ENCODE data around the gene GNAO1. TPM values are rescaled to one million over a fixed set of nuclear protein-coding genes. Genes with fewer than 3 reads are reported as not detected.

The GNAO1 gene
- total RNA-seq, 1 experiment from 2014 or later: not detected

DNA sequence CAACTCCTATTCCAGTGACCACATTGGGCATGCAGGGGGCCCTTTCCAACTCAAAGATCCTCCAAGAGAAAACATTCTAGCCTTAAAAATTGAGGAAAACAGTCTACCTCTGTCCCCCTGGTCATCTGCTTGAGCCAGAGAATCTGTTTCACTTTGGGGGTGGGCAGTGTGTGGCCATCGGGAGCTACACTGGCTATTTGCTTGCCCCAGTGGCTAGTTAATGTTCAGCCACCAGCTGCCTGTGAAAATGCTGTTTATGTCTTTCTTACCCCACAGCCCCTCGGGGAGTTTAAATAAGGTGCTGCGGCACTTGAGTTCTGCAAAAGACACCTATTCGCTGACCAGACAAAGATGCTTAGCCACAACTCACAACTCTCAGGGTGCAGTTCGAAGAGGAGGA lies 43.4 kb downstream of the GNAO1 start:
- H3K4me1 ChIP-seq (ENCODE audit: insufficient read depth, low read length, poor library complexity, severe bottlenecking): no peaks in the 10 kb centered on the region
- no peak overlapping the region for H3K27ac ChIP-seq (ENCODE audit: low read depth, low read length, poor library complexity, severe bottlenecking)
- no peaks in the 10 kb centered on the region for H3K36me3 ChIP-seq (ENCODE audit: insufficient read depth, low read length, poor library complexity, severe bottlenecking)
- intact Hi-C loops (cut with micrococcal nuclease; ENCODE audit: unreplicated experiment): no loop called here
- BruUV-seq (replicated peaks): no TSS peak
- H3K9me3 ChIP-seq (ENCODE audit: low read depth, low read length, poor library complexity, severe bottlenecking): no peaks in the 10 kb centered on the region
- DNase-seq (ENCODE audit: low spot score): no peak
- CTCF ChIA-PET: no interaction called here
- TF ChIP-seq CTCF (conservative IDR thresholded peaks at IDR 0.05; ENCODE audit: low read depth, low read length) (no peak), EZH2 (IDR thresholded peaks at IDR 0.05; ENCODE audit: borderline replicate concordance, low read depth, low read length, poor library complexity, severe bottlenecking) (no peak)
- POLR2A ChIA-PET (ENCODE audit: low non-redundant PET): no interaction called here
- no peaks in the 10 kb centered on the region for H3K27me3 ChIP-seq (replicated peaks; ENCODE audit: insufficient read depth, low read depth, low read length, poor library complexity)
- no peak overlapping the region for H3K4me3 ChIP-seq (ENCODE audit: low read depth, low read length, poor library complexity, severe bottlenecking)

DNA sequence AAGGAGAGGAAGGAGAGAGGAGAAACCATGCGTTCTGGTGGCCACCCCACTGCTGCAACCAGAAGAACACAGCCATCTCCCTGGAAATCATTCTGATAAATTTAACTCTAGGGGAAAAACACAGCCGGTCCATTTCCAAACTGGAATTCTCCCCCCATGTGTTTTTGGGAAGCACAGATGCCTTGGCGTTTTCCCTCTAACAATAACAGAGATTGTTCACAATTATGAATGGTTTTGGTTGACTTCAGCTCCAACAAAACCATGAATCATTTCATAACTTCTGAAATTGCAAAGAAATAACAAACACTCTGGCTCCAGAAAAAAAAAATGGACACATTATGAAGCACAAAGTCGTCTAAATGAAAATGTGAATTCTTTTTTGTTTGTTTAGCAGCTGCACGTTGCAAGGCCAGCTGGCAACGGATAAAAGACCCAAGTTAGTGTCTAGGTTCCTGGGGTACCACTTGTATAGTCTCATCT lies 46.2 kb downstream of the GNAO1 start:
- H3K4me3 ChIP-seq (ENCODE audit: low read depth, low read length, poor library complexity, severe bottlenecking): no peak overlapping the region
- CTCF ChIA-PET: no interaction called here

DNA sequence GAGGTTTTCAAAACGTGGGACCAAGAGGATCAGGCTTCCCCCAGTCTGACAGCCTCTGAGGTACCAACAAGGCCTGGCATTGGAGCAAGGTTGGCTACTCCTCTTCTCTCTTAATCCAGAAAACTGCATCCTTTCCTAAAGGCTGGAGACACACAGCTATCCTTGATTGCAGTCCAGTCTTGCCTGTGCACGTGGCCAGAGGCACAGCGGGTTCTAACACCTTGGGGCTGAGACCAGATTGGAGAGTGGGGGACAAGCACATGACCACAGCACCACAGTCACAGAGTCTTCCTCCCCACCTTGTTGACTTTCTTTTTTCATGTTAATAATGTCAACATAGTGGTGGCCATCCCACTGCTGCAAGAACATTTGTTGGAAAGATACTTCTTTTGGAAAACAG lies 46.9 kb downstream of the GNAO1 start:
- no TSS peak for BruUV-seq (replicated peaks)
- no peaks in the 10 kb centered on the region for H3K36me3 ChIP-seq (ENCODE audit: insufficient read depth, low read length, poor library complexity, severe bottlenecking)
- TF ChIP-seq CTCF (conservative IDR thresholded peaks at IDR 0.05; ENCODE audit: low read depth, low read length) (no peak), EZH2 (IDR thresholded peaks at IDR 0.05; ENCODE audit: borderline replicate concordance, low read depth, low read length, poor library complexity, severe bottlenecking) (no peak)
- H3K9me3 ChIP-seq (ENCODE audit: low read depth, low read length, poor library complexity, severe bottlenecking): no peaks in the 10 kb centered on the region
- no peak overlapping the region for H3K27ac ChIP-seq (ENCODE audit: low read depth, low read length, poor library complexity, severe bottlenecking)
- H3K27me3 ChIP-seq (replicated peaks; ENCODE audit: insufficient read depth, low read depth, low read length, poor library complexity): no peaks in the 10 kb centered on the region
- DNase-seq (ENCODE audit: low spot score): no peak
- ChIA-PET POLR2A (ENCODE audit: low non-redundant PET) (no interaction called here), CTCF (no interaction called here)
- H3K4me1 ChIP-seq (ENCODE audit: insufficient read depth, low read length, poor library complexity, severe bottlenecking): no peaks in the 10 kb centered on the region
- H3K4me3 ChIP-seq (ENCODE audit: low read depth, low read length, poor library complexity, severe bottlenecking): no peak overlapping the region
- intact Hi-C loops (cut with micrococcal nuclease; ENCODE audit: unreplicated experiment): no loop called here

More for the DNA sequence above, 46.2 kb downstream of the GNAO1 start:
- Histone ChIP-seq H3K4me1 (ENCODE audit: insufficient read depth, low read length, poor library complexity, severe bottlenecking) (no peaks in the 10 kb centered on the region), H3K27me3 (replicated peaks; ENCODE audit: insufficient read depth, low read depth, low read length, poor library complexity) (no peaks in the 10 kb centered on the region), H3K36me3 (ENCODE audit: insufficient read depth, low read length, poor library complexity, severe bottlenecking) (no peaks in the 10 kb centered on the region), H3K9me3 (ENCODE audit: low read depth, low read length, poor library complexity, severe bottlenecking) (no peaks in the 10 kb centered on the region), H3K27ac (ENCODE audit: low read depth, low read length, poor library complexity, severe bottlenecking) (no peak overlapping the region)
- no TSS peak for BruUV-seq (replicated peaks)
- POLR2A ChIA-PET (ENCODE audit: low non-redundant PET): no interaction called here
- TF ChIP-seq EZH2 (IDR thresholded peaks at IDR 0.05; ENCODE audit: borderline replicate concordance, low read depth, low read length, poor library complexity, severe bottlenecking) (no peak), CTCF (conservative IDR thresholded peaks at IDR 0.05; ENCODE audit: low read depth, low read length) (no peak)
- DNase-seq (ENCODE audit: low spot score): no peak
- intact Hi-C loops (cut with micrococcal nuclease; ENCODE audit: unreplicated experiment): no loop called here
